HepG2 (cell line): ENCODE measurements around the gene GPR39. TPM values are rescaled to one million over a fixed set of nuclear protein-coding genes. Genes with fewer than 3 reads are reported as not detected.

Source experiments
- ATAC-seq: fragments of 200-7000 bp; cut with Tn5 transposase; 3 replicates; pipeline ENCODE4 v1.9.1; 2020; ENCODE audit warnings: mild to moderate bottlenecking, moderate library complexity
- BruUV-seq: library from RNA; stranded (reverse); fragments of 400-500 nt; replicated peaks from 2 replicates; lab custom pipeline; 2021; lab: Mats Ljungman, UMichigan
- CTCF ChIA-PET: fragments of 300-600 bp; formaldehyde crosslinking; extraction: SDS; loops from one replicate; lab custom pipeline; 2021; ENCODE audit warnings: low total read pairs, inconsistent platforms, low intra/inter-chr PET ratio; lab: Yijun Ruan, JAX
- POLR2A ChIA-PET: fragments of 350-600 bp; sonication (Branson Sonifier 250); formaldehyde crosslinking; loops from one replicate; lab custom pipeline; 2020; ENCODE audit warnings: antibody characterized with exemption, inconsistent platforms; lab: Yijun Ruan, JAX
- DNase-seq: peaks from one replicate; pipeline ENCODE4 v3.0.0-alpha.2; 2015; ENCODE audit warnings: low spot score
- FAIRE-seq: peaks from 3 replicates; lab custom pipeline; 2011; peaks lifted over from hg19 to GRCh38; lab: Jason Lieb, UNC
- H2AFZ ChIP-seq: one replicate; pipeline ENCODE4 v1.6.1; 2011; ENCODE audit warnings: low read length, inconsistent platforms
- H3K27ac ChIP-seq: fragments of 300-600 bp; 3 replicates; pipeline ENCODE4 v1.8.0; 2011; ENCODE audit warnings: mixed run types, mild to moderate bottlenecking, mixed read lengths, low read length, inconsistent platforms; ENCODE audit not compliant: insufficient read depth; ENCODE audit errors: extremely low read length
- H3K27me3 ChIP-seq, 2 experiments: fragments of 200-600 bp in 1 of 2; 2 replicates in 1 of 2; 3 replicates in 1 of 2; pipeline versions ENCODE4 v1.6.0 to v1.8.0; 2011; ENCODE audit warnings: low read length in 2 of 2, mild to moderate bottlenecking in 2 of 2, moderate library complexity in 2 of 2, inconsistent platforms in 1 of 2; ENCODE audit not compliant: insufficient read depth in 2 of 2, control insufficient read depth in 1 of 2
- H3K36me3 ChIP-seq, 2 experiments: fragments of 200-600 bp in 1 of 2; replicated peaks in 1 of 2; 2 replicates in 1 of 2; 3 replicates in 1 of 2; pipeline versions ENCODE4 v1.5.1 to v1.8.0; 2011; ENCODE audit warnings: low read length in 2 of 2, inconsistent platforms in 1 of 2; ENCODE audit not compliant: insufficient read depth in 2 of 2, control insufficient read depth in 1 of 2
- H3K4me1 ChIP-seq: 2 replicates; pipeline ENCODE4 v1.5.1; 2012; ENCODE audit warnings: low read length, inconsistent platforms; ENCODE audit not compliant: insufficient read depth
- H3K4me2 ChIP-seq: 2 replicates; pipeline ENCODE4 v1.6.0; 2011; ENCODE audit warnings: low read depth, low read length, inconsistent platforms
- H3K4me3 ChIP-seq, 3 experiments: fragments of 200-600 bp in 1 of 3; sonication (generic), shearing (Covaris generic) in 1 of 3; replicated peaks in 1 of 3; 2 replicates each; pipeline ENCODE4 v1.5.1; 2011 to 2016; ENCODE audit warnings: low read length in 3 of 3, inconsistent platforms in 2 of 3, low read depth in 2 of 3, mild to moderate bottlenecking in 2 of 3, control low read depth in 1 of 3, mixed read lengths in 1 of 3; ENCODE audit not compliant: insufficient read depth in 1 of 3
- H3K79me2 ChIP-seq: one replicate; pipeline ENCODE4 v1.6.1; 2011; ENCODE audit warnings: low read length, inconsistent platforms; ENCODE audit not compliant: insufficient read depth
- H3K9ac ChIP-seq: 2 replicates; pipeline ENCODE4 v1.6.0; 2011; ENCODE audit warnings: mild to moderate bottlenecking, low read depth, low read length, inconsistent platforms; ENCODE audit not compliant: insufficient read depth
- H3K9me3 ChIP-seq: 2 replicates; pipeline ENCODE4 v1.5.1; 2012; ENCODE audit warnings: mild to moderate bottlenecking, low read length
- H4K20me1 ChIP-seq: 2 replicates; pipeline ENCODE4 v1.6.0; 2011; ENCODE audit warnings: inconsistent platforms, mild to moderate bottlenecking, low read length, moderate library complexity; ENCODE audit not compliant: insufficient read depth
- ATF4 ChIP-seq, 2 experiments: fragments of 450-650 bp in 1 of 2; sonication (generic) in 1 of 2; formaldehyde crosslinking; IDR thresholded peaks; 2 replicates each; pipeline versions ENCODE4 v1.5.0 to v1.8.0; 2020 to 2022; ENCODE audit warnings: mild to moderate bottlenecking in 1 of 2, missing genetic modification reagents in 1 of 2
- CEBPG ChIP-seq: IDR thresholded peaks from 2 replicates; pipeline ENCODE4 v1.6.1; 2016
- HINFP ChIP-seq: sonication (generic); formaldehyde crosslinking; IDR thresholded peaks from 2 replicates; pipeline ENCODE4 v1.4.0; 2020; ENCODE audit warnings: low read depth, mild to moderate bottlenecking, missing genetic modification reagents
- NFAT5 ChIP-seq: sonication (generic); formaldehyde crosslinking; IDR thresholded peaks from 2 replicates; pipeline ENCODE4 v1.4.0; 2020; ENCODE audit warnings: missing genetic modification reagents
- NKX3-1 ChIP-seq: sonication (generic); formaldehyde crosslinking; IDR thresholded peaks from 2 replicates; pipeline ENCODE4 v1.5.0; 2020; ENCODE audit warnings: missing genetic modification reagents
- ZNF232 ChIP-seq: sonication (generic); formaldehyde crosslinking; IDR thresholded peaks from 2 replicates; pipeline ENCODE4 v1.4.0; 2020; ENCODE audit warnings: missing genetic modification reagents, borderline replicate concordance
- ZNF275 ChIP-seq: sonication (generic); formaldehyde crosslinking; IDR thresholded peaks from 2 replicates; pipeline ENCODE4 v1.8.0; 2022; ENCODE audit warnings: missing genetic modification reagents, mild to moderate bottlenecking, inconsistent platforms, borderline replicate concordance
- ZNF276 ChIP-seq: sonication (generic); formaldehyde crosslinking; IDR thresholded peaks from 2 replicates; pipeline ENCODE4 v1.4.0; 2020; ENCODE audit warnings: mild to moderate bottlenecking, low read depth, missing genetic modification reagents
- ZNF761 ChIP-seq: sonication (generic); formaldehyde crosslinking; conservative IDR thresholded peaks from 2 replicates; pipeline ENCODE4 v1.4.0; 2020; ENCODE audit warnings: mild to moderate bottlenecking, missing genetic modification reagents
- ZNF878 ChIP-seq: sonication (generic); formaldehyde crosslinking; IDR thresholded peaks from 2 replicates; pipeline ENCODE4 v1.8.1; 2023; ENCODE audit warnings: mild to moderate bottlenecking, missing genetic modification reagents, moderate library complexity
- WGBS: methylation state at CpG from one replicate; pipeline ENCODE4 v1.1.6; 2017; ENCODE audit warnings: low lambda C conversion rate; 5-methylcytosine and 5-hydroxymethylcytosine counted together
- in situ Hi-C: cut with HindIII; loops from 2 replicates; pipeline ENCODE4 v1.10.0; 2017; ENCODE audit warnings: low pct_unique_long_range_greater_than_20kb; ENCODE audit not compliant: extremely low pct_ligation_motif_present
- intact Hi-C: fragments of 100-400 bp; cut with micrococcal nuclease; formaldehyde crosslinking; loops from one replicate; pipeline ENCODE4 v1.10.0; 2022; ENCODE audit not compliant: unreplicated experiment
- polyA plus RNA-seq, 8 experiments: library from polyadenylated mRNA; depleted of rRNA in 3 of 8; stranded (reverse) in 7 of 8; unstranded in 1 of 8; fragments of >200 nt; fragmentation: Illumina TruSeq in 4 of 8; extraction: Trizol in 4 of 8; gene quantifications; 2 replicates each; pipeline versions ENCODE4 v1.2.1 to v1.2.3, GENCODE V29; 2011 to 2016; ENCODE audit warnings: low read depth in 4 of 8, missing spikeins in 1 of 8, mixed read lengths in 1 of 8; ENCODE audit not compliant: insufficient read depth in 1 of 8
- total RNA-seq, 5 experiments: library from RNA; depleted of rRNA; stranded (reverse); fragments of >200 nt; fragmentation: Illumina TruSeq; extraction: Trizol; gene quantifications; 2 replicates each; pipeline ENCODE4 v1.2.3, GENCODE V29; 2016; ENCODE audit warnings: low read depth in 1 of 5

GPR39 gene
- total and polyA plus RNA-seq, 2 of the 13 experiments (the other 11 are each of a cell fraction or from before 2014, with no cell fraction given), result 0.16 to 0.62 TPM

- peaks cover 3 to 20% of the 10 kb centered on the region in 2 experiments; a peak in 3 of 5 replicates for H3K27me3 ChIP-seq
- no peaks in the 10 kb centered on the region for H3K79me2 ChIP-seq
- ATAC-seq, result peak; percentile 13
- 19% methylated on average over 9 of the region's 9 CpGs for WGBS
- no peaks in the 10 kb centered on the region for H3K36me3 ChIP-seq
- H3K4me2 ChIP-seq, result peak overlapping the region; percentile 98
- intact Hi-C loops, result no loop called here
- peak overlapping the region; percentile 60 to 76 (median 61) for H3K4me3 ChIP-seq
- no peaks in the 10 kb centered on the region for H3K9me3 ChIP-seq
- H3K9ac ChIP-seq, result no peak overlapping the region
- ChIA-PET CTCF (no interaction called here), POLR2A (interaction anchor here (1.3 to 2.1 kb wide), 3 partner anchors 10 to 24 kb away, joined by 3 to 24 read pairs (median 10); no protein-coding TSS in a partner anchor)
- no peaks in the 10 kb centered on the region for H4K20me1 ChIP-seq
- H3K4me1 ChIP-seq, result peaks cover 21% of the 10 kb centered on the region
- no peak for DNase-seq
- no TSS peak for BruUV-seq
- no peak overlapping the region for H2AFZ ChIP-seq
- in situ Hi-C loops, result no loop called here
- FAIRE-seq, result no peak
- H3K27ac ChIP-seq, result no peak overlapping the region
- 0 out of 2 replicates have a peak, but pooled peaks have one; percentile 15 for TF ChIP-seq ZNF761
- peak in 1 of 2 experiments; percentile 89; a peak in 2 of 4 replicates for TF ChIP-seq ATF4 (CRISPR knock-in tag; IDR thresholded peaks at IDR 0.05)
- 0 out of 2 replicates have a peak, but pooled peaks have one; percentile 25 for TF ChIP-seq HINFP (CRISPR knock-in tag)
- no peak for TF ChIP-seq ZNF275 (CRISPR knock-in tag)
- TF ChIP-seq NFAT5 (CRISPR knock-in tag), result 0 out of 2 replicates have a peak, but pooled peaks have one; percentile 23
- no peak for TF ChIP-seq ZNF276
- TF ChIP-seq NKX3-1 (CRISPR knock-in tag), result no peak
- TF ChIP-seq ZNF232 (CRISPR knock-in tag), result 0 out of 2 replicates have a peak, but pooled peaks have one; percentile 18
- no peak for TF ChIP-seq ZNF878 (CRISPR knock-in tag)
- TF ChIP-seq CEBPG, result peak; percentile 44
Observed at GRCh38 chr2:132415256-132415914, 1.2 kb upstream of the GPR39 start.
